Endodermal cell (in vitro differentiated cells): ENCODE results near the gene CDH4. TPM values are rescaled to one million over a fixed set of nuclear protein-coding genes. Genes with fewer than 3 reads are reported as not detected.

Source experiments
- DNase-seq: peaks from one replicate; pipeline ENCODE4 v3.0.0-alpha.2; 2017
- H3K27ac ChIP-seq: 2 replicates; pipeline ENCODE4 v1.5.1; 2013; ENCODE audit warnings: mild to moderate bottlenecking, low read depth, low read length, moderate library complexity
- H3K27me3 ChIP-seq: 2 replicates; pipeline ENCODE4 v1.6.1; 2013; ENCODE audit warnings: mild to moderate bottlenecking, low read length, moderate library complexity; ENCODE audit not compliant: insufficient read depth, control insufficient read depth, poor library complexity, severe bottlenecking
- H3K36me3 ChIP-seq: 2 replicates; pipeline ENCODE4 v1.7.0; 2013; ENCODE audit warnings: mild to moderate bottlenecking, low read length, moderate library complexity; ENCODE audit not compliant: control insufficient read depth, insufficient read depth
- H3K4me1 ChIP-seq: one replicate; pipeline ENCODE4 v1.7.0; 2013; ENCODE audit warnings: low read length; ENCODE audit not compliant: control insufficient read depth, insufficient read depth
- H3K4me3 ChIP-seq: 2 replicates; pipeline ENCODE4 v1.5.1; 2013; ENCODE audit warnings: mild to moderate bottlenecking, low read length, moderate library complexity
- H3K9ac ChIP-seq: 2 replicates; pipeline ENCODE4 v1.6.1; 2013; ENCODE audit warnings: mild to moderate bottlenecking, low read length, moderate library complexity; ENCODE audit not compliant: poor library complexity, severe bottlenecking; ENCODE audit errors: extremely low read depth
- H3K9me3 ChIP-seq: 2 replicates; pipeline ENCODE4 v1.6.1; 2013; ENCODE audit warnings: mild to moderate bottlenecking, low read length, moderate library complexity; ENCODE audit not compliant: control insufficient read depth
- H3K27ac Mint-ChIP-seq: 2 replicates; pipeline ENCODE4 v1.8.0; 2020; ENCODE audit warnings: mixed read lengths
- H3K27me3 Mint-ChIP-seq: 2 replicates; pipeline ENCODE4 v1.8.0; 2021; ENCODE audit warnings: mild to moderate bottlenecking, mixed read lengths; ENCODE audit not compliant: insufficient read depth
- H3K36me3 Mint-ChIP-seq: 2 replicates; pipeline ENCODE4 v1.8.0; 2020; ENCODE audit warnings: low read depth, mixed read lengths
- H3K4me1 Mint-ChIP-seq: 2 replicates; pipeline ENCODE4 v1.8.0; 2020; ENCODE audit warnings: mixed read lengths
- H3K4me3 Mint-ChIP-seq: 2 replicates; pipeline ENCODE4 v1.8.0; 2020; ENCODE audit warnings: mild to moderate bottlenecking, moderate library complexity, mixed read lengths
- H3K9me3 Mint-ChIP-seq: 2 replicates; pipeline ENCODE4 v1.8.0; 2020; ENCODE audit warnings: mild to moderate bottlenecking, mixed read lengths
- WGBS, 2 experiments: methylation state at CpG; one replicate each; pipeline versions ENCODE4 v1.1.5 to v1.1.7; 2013; ENCODE audit warnings: missing lambda C conversion rate in 2 of 2, mixed read lengths in 1 of 2; ENCODE audit not compliant: insufficient coverage in 1 of 2, insufficient read length in 1 of 2; 5-methylcytosine and 5-hydroxymethylcytosine counted together
- total RNA-seq, 2 donors: library from RNA; stranded (reverse); fragmentation: NEBNext Ultra II Directional in 1 of 2; extraction: Animal tissue kit (Norgen Biotek cat#: 25700) in 1 of 2; gene quantifications; 2 replicates in 1 of 2; 3 replicates in 1 of 2; pipeline ENCODE4 v1.2.1, GENCODE V29; 2021
- TF ChIP-seq, protein P1 (sequence below): fragments of 200-600 bp; sonication (generic); conservative IDR thresholded peaks from 2 replicates; pipeline ENCODE4 v1.5.0; 2021; ENCODE audit warnings: antibody characterized with exemption, mild to moderate bottlenecking

The CDH4 gene
- total RNA-seq, 2 donors from 2014 or later, result 1.8 to 5.8 TPM

DNA sequence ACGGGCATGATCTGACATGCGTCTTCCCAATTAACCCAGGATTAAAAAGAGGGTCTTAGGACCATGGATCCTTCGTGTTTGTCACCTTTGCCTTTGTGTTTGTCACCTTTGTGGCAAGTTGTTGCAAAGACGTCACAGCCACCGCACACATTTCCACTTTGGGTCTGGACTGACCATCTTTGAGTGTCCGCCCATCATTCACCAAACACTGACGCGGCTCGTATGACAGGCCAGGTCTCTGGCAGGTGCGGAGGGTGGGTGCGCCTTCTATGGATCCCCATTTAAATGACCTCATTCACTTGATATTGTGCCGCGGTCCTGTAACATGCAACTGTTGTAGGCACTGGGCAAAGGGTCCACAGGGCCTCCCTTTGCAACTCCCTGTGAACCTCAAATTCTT lies 409.5 kb downstream of the CDH4 start:
- 94% methylated on average over 13 of the region's 13 CpGs for WGBS, 2 experiments
- H3K4me3 Mint-ChIP-seq, result no peak overlapping the region
- no peak for DNase-seq
- peaks cover 21% of the 10 kb centered on the region for H3K27me3 Mint-ChIP-seq
- H3K9me3 Mint-ChIP-seq, result no peaks in the 10 kb centered on the region
- Histone ChIP-seq H3K4me3 (no peak overlapping the region), H3K27ac (no peak overlapping the region), H3K9me3 (no peaks in the 10 kb centered on the region), H3K9ac (no peak overlapping the region), H3K4me1 (no peaks in the 10 kb centered on the region), H3K36me3 (no peaks in the 10 kb centered on the region), H3K27me3 (no peaks in the 10 kb centered on the region)
- no peaks in the 10 kb centered on the region for H3K4me1 Mint-ChIP-seq
- H3K27ac Mint-ChIP-seq, result no peak overlapping the region
- no peaks in the 10 kb centered on the region for H3K36me3 Mint-ChIP-seq
- TF ChIP-seq, protein P1, sequence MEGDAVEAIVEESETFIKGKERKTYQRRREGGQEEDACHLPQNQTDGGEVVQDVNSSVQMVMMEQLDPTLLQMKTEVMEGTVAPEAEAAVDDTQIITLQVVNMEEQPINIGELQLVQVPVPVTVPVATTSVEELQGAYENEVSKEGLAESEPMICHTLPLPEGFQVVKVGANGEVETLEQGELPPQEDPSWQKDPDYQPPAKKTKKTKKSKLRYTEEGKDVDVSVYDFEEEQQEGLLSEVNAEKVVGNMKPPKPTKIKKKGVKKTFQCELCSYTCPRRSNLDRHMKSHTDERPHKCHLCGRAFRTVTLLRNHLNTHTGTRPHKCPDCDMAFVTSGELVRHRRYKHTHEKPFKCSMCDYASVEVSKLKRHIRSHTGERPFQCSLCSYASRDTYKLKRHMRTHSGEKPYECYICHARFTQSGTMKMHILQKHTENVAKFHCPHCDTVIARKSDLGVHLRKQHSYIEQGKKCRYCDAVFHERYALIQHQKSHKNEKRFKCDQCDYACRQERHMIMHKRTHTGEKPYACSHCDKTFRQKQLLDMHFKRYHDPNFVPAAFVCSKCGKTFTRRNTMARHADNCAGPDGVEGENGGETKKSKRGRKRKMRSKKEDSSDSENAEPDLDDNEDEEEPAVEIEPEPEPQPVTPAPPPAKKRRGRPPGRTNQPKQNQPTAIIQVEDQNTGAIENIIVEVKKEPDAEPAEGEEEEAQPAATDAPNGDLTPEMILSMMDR, result no peak

DNA sequence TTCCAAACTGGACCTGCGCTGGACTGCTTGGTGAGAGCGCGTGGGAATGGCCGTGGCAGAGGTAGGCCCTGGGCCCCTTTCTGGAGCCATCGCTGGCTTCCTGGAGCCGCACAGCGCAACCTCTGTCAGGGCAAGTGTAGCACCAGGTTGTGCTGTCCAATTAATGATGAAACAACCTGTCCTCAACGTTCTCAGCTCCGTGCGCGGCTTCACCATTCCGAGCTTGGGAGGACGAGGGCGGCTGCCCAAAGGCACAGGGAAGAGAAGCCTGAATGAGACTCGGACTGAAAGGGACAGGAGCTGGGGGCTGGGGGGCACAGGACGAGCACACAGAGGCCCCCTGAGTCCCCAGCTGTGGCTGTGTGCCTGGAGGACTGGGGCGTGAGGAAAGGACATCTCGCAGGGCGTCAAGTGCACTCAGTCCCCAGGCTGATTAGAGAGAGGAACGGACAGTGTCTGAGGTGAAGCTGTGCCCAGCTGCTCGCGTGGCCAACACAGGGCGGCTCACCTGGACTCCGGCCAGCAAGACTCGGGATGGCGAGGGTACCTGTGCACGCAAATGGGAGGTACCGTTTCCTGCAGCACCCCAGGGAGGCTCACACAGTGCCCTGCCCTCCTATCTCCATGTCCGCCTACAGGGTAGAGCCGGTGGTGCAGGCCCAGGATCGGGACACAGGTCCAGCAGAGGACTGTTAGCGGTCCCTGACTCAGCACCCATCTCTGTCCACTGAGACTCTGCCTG lies 410.3 kb downstream of the CDH4 start:
- Mint-ChIP-seq H3K4me3 (no peak overlapping the region), H3K36me3 (no peaks in the 10 kb centered on the region), H3K27ac (no peak overlapping the region), H3K27me3 (peaks cover 14% of the 10 kb centered on the region), H3K9me3 (no peaks in the 10 kb centered on the region), H3K4me1 (no peaks in the 10 kb centered on the region)
- peak; percentile 84 for DNase-seq
- Histone ChIP-seq H3K4me3 (no peak overlapping the region), H3K9ac (no peak overlapping the region), H3K4me1 (no peaks in the 10 kb centered on the region), H3K36me3 (no peaks in the 10 kb centered on the region), H3K27me3 (no peaks in the 10 kb centered on the region), H3K9me3 (no peaks in the 10 kb centered on the region), H3K27ac (no peak overlapping the region)
- TF ChIP-seq, protein P1, result peak; percentile 70
- 88 to 94% methylated on average over 27 to 32 of the region's 32 CpGs for WGBS, 2 experiments

DNA sequence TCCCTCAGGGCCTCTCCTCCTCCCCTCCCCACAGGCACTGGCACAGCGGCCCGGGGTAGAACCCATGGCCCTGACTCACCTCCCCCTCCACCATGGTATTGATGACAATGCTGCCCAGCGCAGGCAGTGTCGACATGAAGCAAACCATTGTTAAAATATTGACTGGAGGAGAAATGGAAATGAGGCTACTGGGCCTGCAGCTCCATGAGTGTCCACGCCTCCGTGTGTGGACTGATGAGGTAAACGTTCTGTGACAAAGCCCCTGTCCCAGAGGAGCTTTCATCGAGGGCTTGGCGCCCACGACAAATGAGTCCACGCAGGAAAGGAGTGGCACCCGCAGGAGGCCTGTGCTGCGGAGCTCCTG lies 410.9 kb downstream of the CDH4 start:
- Histone ChIP-seq H3K27ac (no peak overlapping the region), H3K27me3 (no peaks in the 10 kb centered on the region), H3K4me3 (no peak overlapping the region), H3K9ac (no peak overlapping the region), H3K9me3 (no peaks in the 10 kb centered on the region), H3K4me1 (no peaks in the 10 kb centered on the region), H3K36me3 (no peaks in the 10 kb centered on the region)
- DNase-seq, result no peak
- Mint-ChIP-seq H3K27ac (no peak overlapping the region), H3K36me3 (no peaks in the 10 kb centered on the region), H3K27me3 (peaks cover 16% of the 10 kb centered on the region), H3K9me3 (no peaks in the 10 kb centered on the region), H3K4me1 (no peaks in the 10 kb centered on the region), H3K4me3 (no peak overlapping the region)
- WGBS, 2 experiments, result 94 to 95% methylated on average over 9 to 13 of the region's 13 CpGs
- TF ChIP-seq, protein P1, result no peak
